GM19455 (cell line): ENCODE data around the gene TOP2B.

Experiments used
- ATAC-seq: cut with Tn5 transposase; IDR thresholded peaks from one replicate; pipeline ENCODE4 v1.9.1; 2021; ENCODE audit not compliant: unreplicated experiment

TOP2B gene

GRCh38 chr3:25564075-25564474 is 100.6 kb downstream of the TOP2B start:
- no peak for ATAC-seq

GRCh38 chr3:25563601-25564000 is 101.1 kb downstream of the TOP2B start:
- no peak for ATAC-seq

- ATAC-seq = no peak
Observed at GRCh38 chr3:25558796-25559195, 105.9 kb downstream of the TOP2B start.

- no peak for ATAC-seq
Observed at GRCh38 chr3:25558121-25558520, 106.6 kb downstream of the TOP2B start.

- ATAC-seq = no peak
Observed at GRCh38 chr3:25557694-25558093, 107.0 kb downstream of the TOP2B start.

GRCh38 chr3:25556447-25556846 is 108.3 kb downstream of the TOP2B start:
- ATAC-seq = no peak

- ATAC-seq = no peak
Observed at GRCh38 chr3:25555695-25556437, 108.8 kb downstream of the TOP2B start.

GRCh38 chr3:25554376-25554775 is 110.3 kb downstream of the TOP2B start:
- no peak for ATAC-seq

GRCh38 chr3:25552251-25552650 is 112.5 kb downstream of the TOP2B start:
- no peak for ATAC-seq

GRCh38 chr3:25548836-25549235 is 115.9 kb downstream of the TOP2B start:
- ATAC-seq = no peak

- ATAC-seq = no peak
Observed at GRCh38 chr3:25547943-25548674, 116.6 kb downstream of the TOP2B start.
